Measurements from ENCODE around the gene DHDH. TPM values are rescaled to one million over a fixed set of nuclear protein-coding genes. Genes with fewer than 3 reads are reported as not detected.
"Not testable (repeated sequence)": the region's sequence is repeated elsewhere in the genome, so short reads cannot be mapped to it uniquely, and the experiment has no call there.

DHDH gene
- total RNA-seq, 1 experiment from 2014 or later = 0.24 TPM

- in situ Hi-C loops (cut with HindIII; ENCODE audit: low pct_unique_long_range_greater_than_20kb, low sequenced_read_pairs) = no loop called here
- DNase-seq (ENCODE audit: low read depth, low spot score) = no peak
Measured at GRCh38 chr19:48910803-48911202, 22.7 kb upstream of the DHDH start.

- DNase-seq (ENCODE audit: low read depth, low spot score) = peak; percentile 44
- in situ Hi-C loops (cut with HindIII; ENCODE audit: low pct_unique_long_range_greater_than_20kb, low sequenced_read_pairs) = no loop called here
Measured at GRCh38 chr19:48913114-48913889, 20.2 kb upstream of the DHDH start.

GRCh38 chr19:48914181-48914580, 19.3 kb upstream of the DHDH start:
- in situ Hi-C loops (cut with HindIII; ENCODE audit: low pct_unique_long_range_greater_than_20kb, low sequenced_read_pairs) = no loop called here
- DNase-seq (ENCODE audit: low read depth, low spot score) = no peak

- in situ Hi-C loops (cut with HindIII; ENCODE audit: low pct_unique_long_range_greater_than_20kb, low sequenced_read_pairs) = no loop called here
Measured at GRCh38 chr19:48915757-48916156, 17.7 kb upstream of the DHDH start.

GRCh38 chr19:48918071-48918470, 15.4 kb upstream of the DHDH start:
- no peak for DNase-seq (ENCODE audit: low read depth, low spot score)
- in situ Hi-C loops (cut with HindIII; ENCODE audit: low pct_unique_long_range_greater_than_20kb, low sequenced_read_pairs) = no loop called here

More at GRCh38 chr19:48915757-48916156, 17.7 kb upstream of the DHDH start:
- no peak for DNase-seq (ENCODE audit: low read depth, low spot score)

- in situ Hi-C loops (cut with HindIII; ENCODE audit: low pct_unique_long_range_greater_than_20kb, low sequenced_read_pairs) = no loop called here
- DNase-seq (ENCODE audit: low read depth, low spot score) = peak; percentile 54
Measured at GRCh38 chr19:48918801-48919247, 14.7 kb upstream of the DHDH start.

GRCh38 chr19:48919271-48919670, 14.2 kb upstream of the DHDH start:
- in situ Hi-C loops (cut with HindIII; ENCODE audit: low pct_unique_long_range_greater_than_20kb, low sequenced_read_pairs); DNase-seq (ENCODE audit: low read depth, low spot score): not testable (repeated sequence)

- no peak for DNase-seq (ENCODE audit: low read depth, low spot score)
Measured at GRCh38 chr19:48920949-48921348, 12.6 kb upstream of the DHDH start.

GRCh38 chr19:48921721-48922500, 11.6 kb upstream of the DHDH start:
- in situ Hi-C loops (cut with HindIII; ENCODE audit: low pct_unique_long_range_greater_than_20kb, low sequenced_read_pairs) = no loop called here
- DNase-seq (ENCODE audit: low read depth, low spot score) = no peak

More at GRCh38 chr19:48920949-48921348, 12.6 kb upstream of the DHDH start:
- in situ Hi-C loops (cut with HindIII; ENCODE audit: low pct_unique_long_range_greater_than_20kb, low sequenced_read_pairs) = no loop called here

GRCh38 chr19:48922548-48923490, 10.7 kb upstream of the DHDH start:
- in situ Hi-C loops (cut with HindIII; ENCODE audit: low pct_unique_long_range_greater_than_20kb, low sequenced_read_pairs) = no loop called here
- no peak for DNase-seq (ENCODE audit: low read depth, low spot score)

GRCh38 chr19:48925240-48925843, 8.2 kb upstream of the DHDH start:
- DNase-seq (ENCODE audit: low read depth, low spot score) = no peak
- in situ Hi-C loops (cut with HindIII; ENCODE audit: low pct_unique_long_range_greater_than_20kb, low sequenced_read_pairs) = no loop called here

GRCh38 chr19:48925890-48926289, 7.6 kb upstream of the DHDH start:
- DNase-seq (ENCODE audit: low read depth, low spot score); in situ Hi-C loops (cut with HindIII; ENCODE audit: low pct_unique_long_range_greater_than_20kb, low sequenced_read_pairs): not testable (repeated sequence)

GRCh38 chr19:48926909-48927308, 6.6 kb upstream of the DHDH start:
- DNase-seq (ENCODE audit: low read depth, low spot score) = peak; percentile 99
- in situ Hi-C loops (cut with HindIII; ENCODE audit: low pct_unique_long_range_greater_than_20kb, low sequenced_read_pairs) = no loop called here

- in situ Hi-C loops (cut with HindIII; ENCODE audit: low pct_unique_long_range_greater_than_20kb, low sequenced_read_pairs) = not testable (repeated sequence)
- DNase-seq (ENCODE audit: low read depth, low spot score) = peak; percentile 23
Measured at GRCh38 chr19:48927692-48928091, 5.8 kb upstream of the DHDH start.

GRCh38 chr19:48928164-48929025, 5.1 kb upstream of the DHDH start:
- in situ Hi-C loops (cut with HindIII; ENCODE audit: low pct_unique_long_range_greater_than_20kb, low sequenced_read_pairs) = no loop called here
- DNase-seq (ENCODE audit: low read depth, low spot score) = no peak

GRCh38 chr19:48934837-48935236, 1.3 kb downstream of the DHDH start:
- in situ Hi-C loops (cut with HindIII; ENCODE audit: low pct_unique_long_range_greater_than_20kb, low sequenced_read_pairs) = no loop called here

More at GRCh38 chr19:48934837-48935236, 1.3 kb downstream of the DHDH start:
- DNase-seq (ENCODE audit: low read depth, low spot score) = no peak

Measured in SK-MEL-5 (cell line).